A673 (cell line): Measurements from ENCODE around the gene CDKN2B-AS1. TPM values are rescaled to one million over a fixed set of nuclear protein-coding genes. Genes with fewer than 3 reads are reported as not detected.

ENCODE experiments used
- BruUV-seq: library from RNA; stranded (reverse); fragments of 400-500 nt; replicated peaks from 2 replicates; lab custom pipeline; 2021; lab: Mats Ljungman, UMichigan
- CTCF ChIA-PET: fragments of 300-600 bp; sonication (Branson Sonifier 250); formaldehyde crosslinking; loops from one replicate; lab custom pipeline; 2022; ENCODE audit warnings: antibody characterized with exemption; lab: Charles Lee
- POLR2A ChIA-PET: fragments of 300-600 bp; sonication (Branson Sonifier 250); formaldehyde crosslinking; loops from one replicate; lab custom pipeline; 2022; ENCODE audit warnings: antibody characterized with exemption; ENCODE audit not compliant: low non-redundant PET; lab: Charles Lee
- DNase-seq: peaks from one replicate; pipeline ENCODE4 v3.0.0-alpha.2; 2015; ENCODE audit warnings: low spot score
- H3K27ac ChIP-seq: fragments of 200-600 bp; sonication (generic); 2 replicates; pipeline ENCODE4 v1.5.1; 2016; ENCODE audit warnings: mixed run types, low read depth, mild to moderate bottlenecking, mixed read lengths, antibody characterized with exemption, low read length; ENCODE audit not compliant: poor library complexity, severe bottlenecking
- H3K27me3 ChIP-seq: fragments of 200-600 bp; sonication (generic); replicated peaks from 2 replicates; pipeline ENCODE4 v1.6.1; 2017; ENCODE audit warnings: mixed run types, low read depth, mild to moderate bottlenecking, mixed read lengths, antibody characterized with exemption, low read length; ENCODE audit not compliant: insufficient read depth, poor library complexity
- H3K36me3 ChIP-seq: fragments of 200-600 bp; sonication (generic); 2 replicates; pipeline ENCODE4 v1.6.1; 2016; ENCODE audit warnings: mixed run types, mild to moderate bottlenecking, mixed read lengths, antibody characterized with exemption, low read length; ENCODE audit not compliant: insufficient read depth, poor library complexity, severe bottlenecking
- H3K4me1 ChIP-seq: fragments of 200-600 bp; sonication (generic); 2 replicates; pipeline ENCODE4 v1.6.1; 2017; ENCODE audit warnings: mixed run types, mild to moderate bottlenecking, mixed read lengths, antibody characterized with exemption, low read length; ENCODE audit not compliant: insufficient read depth, poor library complexity, severe bottlenecking
- H3K4me3 ChIP-seq: fragments of 200-600 bp; sonication (generic); 2 replicates; pipeline ENCODE4 v1.5.1; 2016; ENCODE audit warnings: low read depth, mixed run types, mild to moderate bottlenecking, mixed read lengths, low read length; ENCODE audit not compliant: poor library complexity, severe bottlenecking
- H3K9me3 ChIP-seq: fragments of 200-600 bp; sonication (generic); 2 replicates; pipeline ENCODE4 v1.6.1; 2016; ENCODE audit warnings: mixed run types, low read depth, mild to moderate bottlenecking, mixed read lengths, antibody characterized with exemption, low read length; ENCODE audit not compliant: poor library complexity, severe bottlenecking
- EZH2 ChIP-seq: fragments of 200-600 bp; sonication (generic); IDR thresholded peaks from 2 replicates; pipeline ENCODE4 v1.6.1; 2017; ENCODE audit warnings: borderline replicate concordance, low read depth, mild to moderate bottlenecking, mixed read lengths, antibody characterized with exemption, low read length; ENCODE audit not compliant: poor library complexity, severe bottlenecking
- intact Hi-C: fragments of 100-400 bp; cut with micrococcal nuclease; formaldehyde crosslinking; loops from one replicate; pipeline ENCODE4 v1.10.0; 2022; ENCODE audit not compliant: unreplicated experiment
- total RNA-seq: library from RNA; stranded (reverse); gene quantifications from 2 replicates; pipeline ENCODE4 v1.2.3, GENCODE V29; 2021
- TF ChIP-seq, protein P1 (sequence below): fragments of 300-800, 200-600 bp; sonication (generic); conservative IDR thresholded peaks from 2 replicates; pipeline ENCODE4 v1.5.1; 2017; ENCODE audit warnings: low read depth, mild to moderate bottlenecking, antibody characterized with exemption, low read length, moderate library complexity, mixed read lengths

CDKN2B-AS1 gene
- total RNA-seq, 1 experiment from 2014 or later, result not detected

DNA sequence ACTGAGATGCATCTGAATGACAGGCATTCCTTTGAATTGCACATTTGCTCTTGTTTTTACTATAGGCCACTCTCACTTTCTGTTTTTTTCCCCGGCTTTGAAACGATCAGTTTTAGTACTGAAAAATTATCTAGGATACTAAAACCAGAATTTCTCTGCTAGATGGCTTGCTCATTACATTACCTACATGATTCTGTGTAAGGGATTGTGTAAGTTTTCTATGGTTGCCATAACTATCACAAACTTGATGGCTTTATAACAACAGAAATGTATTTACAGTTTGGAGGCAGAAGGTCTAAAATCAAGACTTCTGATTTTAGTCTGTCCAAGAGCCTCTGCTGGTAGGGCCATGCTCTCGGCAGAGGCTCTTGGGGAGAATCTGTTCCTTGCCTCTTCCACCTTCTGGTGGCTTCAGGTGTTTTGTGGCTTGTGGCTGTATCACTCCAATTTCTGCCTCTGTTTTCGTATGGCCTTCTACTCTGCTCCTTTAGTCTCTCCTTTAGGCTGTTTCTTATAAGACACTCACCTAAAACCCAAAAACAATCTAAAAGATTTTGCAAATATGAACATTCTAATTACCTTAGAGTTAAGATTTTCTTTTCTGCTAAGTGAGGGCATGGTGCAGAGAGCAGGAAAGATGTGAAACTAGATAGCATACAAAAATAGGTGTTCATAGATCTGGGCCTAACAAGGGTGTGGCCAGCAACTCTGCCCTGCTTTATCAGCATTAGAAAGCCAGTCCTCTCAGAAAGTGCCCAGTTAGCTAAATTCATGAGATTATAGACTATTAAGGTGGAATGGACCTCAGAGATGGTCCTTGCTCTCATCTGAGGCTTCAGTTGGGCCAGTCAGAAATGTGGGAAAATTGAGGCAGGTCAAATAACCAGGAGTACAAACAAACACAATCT is 107.8 kb downstream of the CDKN2B-AS1 start:
- H3K9me3 ChIP-seq, result no peaks in the 10 kb centered on the region
- no TSS peak for BruUV-seq
- CTCF ChIA-PET, result no interaction called here

DNA sequence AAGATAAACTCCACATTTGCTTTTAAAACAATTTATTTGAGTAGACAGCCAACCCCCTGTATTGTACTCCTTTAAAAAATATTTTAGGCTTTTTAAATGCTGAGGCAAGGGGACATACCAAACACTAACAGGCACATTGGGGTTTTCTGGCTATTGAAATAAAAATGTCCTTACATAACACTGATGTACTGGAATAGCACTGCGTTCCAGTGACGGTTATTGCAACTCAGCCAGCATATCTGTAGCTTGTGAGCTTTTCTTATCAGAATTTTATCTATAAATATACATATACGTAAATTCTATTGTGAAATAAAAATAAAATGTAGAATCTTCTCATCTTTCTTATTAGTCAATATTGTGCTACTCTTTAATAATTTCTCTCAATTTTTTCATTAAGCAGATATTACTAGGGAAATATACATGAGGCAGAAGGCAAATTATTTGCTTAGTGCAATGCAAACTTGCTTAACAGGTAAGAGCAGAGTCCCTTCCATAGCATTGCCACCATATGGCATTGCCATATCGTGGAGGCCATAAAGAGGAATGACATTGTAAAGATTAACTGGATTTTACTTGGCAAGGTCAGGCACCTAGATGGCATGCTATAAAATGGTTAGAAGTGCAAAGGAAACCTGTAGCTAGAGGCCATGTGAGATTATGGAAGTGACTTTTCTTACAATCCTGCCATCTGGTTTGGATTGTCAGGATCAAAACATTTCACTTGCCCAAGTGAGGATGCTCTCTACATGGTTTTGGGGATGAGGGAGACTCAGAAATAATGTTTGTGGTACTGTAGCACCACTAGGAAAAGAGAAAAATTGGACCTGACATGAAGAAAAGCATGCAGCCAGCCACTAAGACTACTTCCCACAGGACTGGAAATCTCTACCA is 109.3 kb downstream of the CDKN2B-AS1 start:
- H3K36me3 ChIP-seq, result no peaks in the 10 kb centered on the region
- no peak for DNase-seq
- TF ChIP-seq, protein P1, sequence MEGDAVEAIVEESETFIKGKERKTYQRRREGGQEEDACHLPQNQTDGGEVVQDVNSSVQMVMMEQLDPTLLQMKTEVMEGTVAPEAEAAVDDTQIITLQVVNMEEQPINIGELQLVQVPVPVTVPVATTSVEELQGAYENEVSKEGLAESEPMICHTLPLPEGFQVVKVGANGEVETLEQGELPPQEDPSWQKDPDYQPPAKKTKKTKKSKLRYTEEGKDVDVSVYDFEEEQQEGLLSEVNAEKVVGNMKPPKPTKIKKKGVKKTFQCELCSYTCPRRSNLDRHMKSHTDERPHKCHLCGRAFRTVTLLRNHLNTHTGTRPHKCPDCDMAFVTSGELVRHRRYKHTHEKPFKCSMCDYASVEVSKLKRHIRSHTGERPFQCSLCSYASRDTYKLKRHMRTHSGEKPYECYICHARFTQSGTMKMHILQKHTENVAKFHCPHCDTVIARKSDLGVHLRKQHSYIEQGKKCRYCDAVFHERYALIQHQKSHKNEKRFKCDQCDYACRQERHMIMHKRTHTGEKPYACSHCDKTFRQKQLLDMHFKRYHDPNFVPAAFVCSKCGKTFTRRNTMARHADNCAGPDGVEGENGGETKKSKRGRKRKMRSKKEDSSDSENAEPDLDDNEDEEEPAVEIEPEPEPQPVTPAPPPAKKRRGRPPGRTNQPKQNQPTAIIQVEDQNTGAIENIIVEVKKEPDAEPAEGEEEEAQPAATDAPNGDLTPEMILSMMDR, result no peak
- no peak for TF ChIP-seq EZH2
- no peaks in the 10 kb centered on the region for H3K27me3 ChIP-seq
- no peaks in the 10 kb centered on the region for H3K9me3 ChIP-seq
- intact Hi-C loops, result no loop called here
- BruUV-seq, result no TSS peak
- ChIA-PET POLR2A (no interaction called here), CTCF (no interaction called here)
- no peaks in the 10 kb centered on the region for H3K4me1 ChIP-seq
- H3K4me3 ChIP-seq, result no peak overlapping the region
- H3K27ac ChIP-seq, result no peak overlapping the region

More for the DNA sequence above, 107.8 kb downstream of the CDKN2B-AS1 start:
- no peak for DNase-seq
- TF ChIP-seq, protein P1, result no peak
- no peak for TF ChIP-seq EZH2
- Histone ChIP-seq H3K36me3 (no peaks in the 10 kb centered on the region), H3K4me1 (no peaks in the 10 kb centered on the region), H3K4me3 (no peak overlapping the region), H3K27ac (no peak overlapping the region), H3K27me3 (no peaks in the 10 kb centered on the region)
- intact Hi-C loops, result no loop called here
- POLR2A ChIA-PET, result no interaction called here

DNA sequence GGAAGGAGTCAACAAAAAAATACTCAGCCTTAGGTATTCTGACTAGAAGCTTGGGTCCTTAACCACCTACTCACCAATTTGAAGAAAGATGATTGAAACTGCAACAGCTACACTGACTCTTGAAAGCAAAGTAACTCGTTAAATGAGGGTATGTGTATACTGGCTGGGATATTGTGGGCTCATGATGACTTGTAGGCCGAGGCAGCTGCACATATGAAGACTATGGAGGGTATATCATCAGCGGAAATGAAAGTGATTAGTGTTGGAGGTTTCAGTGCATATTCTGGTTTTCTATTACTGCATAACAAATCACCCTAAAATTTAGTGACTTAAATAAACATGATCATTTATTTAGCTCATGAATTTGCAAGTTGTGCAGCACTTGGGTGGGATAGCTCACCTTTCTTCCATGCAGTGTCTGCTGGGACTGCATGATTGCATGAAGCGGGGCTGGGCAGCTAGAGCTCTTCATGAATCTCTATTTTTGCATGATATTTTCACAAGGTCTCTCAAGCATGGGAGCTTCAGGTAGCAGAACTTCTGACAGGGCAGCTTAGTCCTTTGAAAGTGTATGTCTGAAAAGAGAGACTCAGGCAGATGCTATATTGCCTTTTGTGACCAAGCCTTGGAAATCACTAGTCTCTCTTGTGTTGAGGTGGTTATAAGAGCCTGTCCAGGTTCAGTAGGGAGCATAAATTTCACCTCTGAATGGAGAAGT is 110.6 kb downstream of the CDKN2B-AS1 start:
- H3K4me1 ChIP-seq, result no peaks in the 10 kb centered on the region
- H3K9me3 ChIP-seq, result no peaks in the 10 kb centered on the region
- H3K27me3 ChIP-seq, result no peaks in the 10 kb centered on the region
- intact Hi-C loops, result no loop called here
- no peak overlapping the region for H3K27ac ChIP-seq
- H3K4me3 ChIP-seq, result no peak overlapping the region
- H3K36me3 ChIP-seq, result no peaks in the 10 kb centered on the region
- CTCF ChIA-PET, result no interaction called here
- TF ChIP-seq, protein P1, result no peak
- no peak for TF ChIP-seq EZH2
- no TSS peak for BruUV-seq
- POLR2A ChIA-PET, result no interaction called here
- DNase-seq, result no peak
